NCI-H2227 (cell line): ENCODE measurements around the gene LMOD3.

Source experiments
- DNase-seq: peaks from one replicate; lab custom pipeline; 2025; ENCODE audit not compliant: unreplicated experiment; lab: John Stamatoyannopoulos, UW

Gene LMOD3

DNA sequence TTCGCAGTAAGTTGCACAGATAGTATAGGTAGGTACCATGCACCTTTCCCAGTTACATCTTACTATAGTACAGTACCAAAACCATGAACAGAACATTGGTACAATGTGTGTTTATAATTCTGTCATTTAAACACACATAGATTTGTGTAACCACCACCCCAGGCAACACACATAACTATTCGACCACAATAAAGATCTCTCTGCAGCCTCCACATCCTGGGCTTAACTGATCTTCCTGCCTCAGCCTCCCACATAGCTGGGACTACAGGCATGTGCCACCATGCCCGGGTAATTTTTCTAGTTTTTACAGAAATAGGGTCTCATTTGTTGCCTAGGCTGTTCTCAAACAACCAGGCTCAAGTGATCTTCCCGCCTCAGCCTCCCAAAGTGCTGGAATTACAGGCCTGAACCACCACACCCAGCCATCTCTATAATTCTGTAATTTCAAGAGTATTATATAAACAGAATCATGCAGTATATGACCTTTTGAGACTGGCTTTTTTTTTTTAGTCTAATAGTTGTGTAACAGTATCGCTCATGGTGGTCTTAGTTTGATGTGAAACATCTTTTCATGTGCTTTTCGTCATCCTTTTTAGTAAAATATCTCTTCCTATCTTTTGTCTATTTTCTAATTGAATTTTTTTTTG, 57.0 kb downstream of the LMOD3 start:
- no peak for DNase-seq

- no peak for DNase-seq
These were observed 58.8 kb downstream of the LMOD3 start for GRCh38 chr3:69063636-69064035.

- no peak for DNase-seq
These were observed 62.7 kb downstream of the LMOD3 start for GRCh38 chr3:69059688-69060087.

GRCh38 chr3:69058947-69059224, 63.5 kb downstream of the LMOD3 start:
- no peak for DNase-seq

DNA sequence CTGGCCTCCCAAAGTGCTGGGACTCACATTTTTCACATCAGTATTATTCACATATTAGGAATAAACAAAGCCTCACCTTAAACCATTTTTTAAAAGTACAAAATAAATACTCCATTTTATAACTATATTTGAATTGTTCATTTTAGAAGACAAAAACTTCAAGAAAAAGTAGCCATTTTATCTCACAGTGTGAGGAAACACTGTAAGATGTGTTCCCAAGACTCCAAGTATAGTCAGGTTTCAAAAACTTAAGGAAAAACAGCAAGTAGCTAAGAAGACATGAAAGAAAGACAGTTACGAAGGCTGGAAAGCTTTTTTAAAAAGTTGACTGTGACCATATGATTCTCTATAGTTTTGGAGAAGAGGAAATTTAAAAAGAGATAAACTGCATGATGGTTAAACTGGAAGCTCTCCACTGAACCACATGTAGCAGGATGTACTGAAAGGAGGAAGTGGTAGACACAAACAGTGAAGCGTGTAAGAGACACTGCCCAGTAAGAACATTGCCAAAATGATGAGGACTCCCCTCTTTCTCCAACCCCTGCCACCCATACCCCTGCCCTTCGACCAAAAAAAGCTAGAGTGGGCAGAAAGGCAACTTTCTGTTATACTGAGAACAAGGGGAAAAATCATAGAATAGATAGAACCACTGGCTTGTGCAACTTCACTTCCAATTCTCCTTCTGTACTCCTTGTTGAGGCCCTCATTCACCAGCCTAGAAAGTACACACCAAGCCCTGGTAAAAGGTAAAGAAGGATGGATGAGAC, 64.0 kb downstream of the LMOD3 start:
- no peak for DNase-seq
